Adrenal gland (tissue), 5 donors: Measurements from ENCODE around the gene PPTC7.
A peak's percentile ranks its signal among the peaks of the same experiment; 100 is the strongest.

Experiments used
- CTCF ChIP-seq, 6 experiments: fragments of 450-650 bp in 4 of 6; fragments of 200-600 bp in 2 of 6; sonication (generic) in 1 of 6; IDR thresholded peaks; 1 replicate in 5 of 6; 2 replicates in 1 of 6; pipeline versions ENCODE4 v1.5.1 to v1.8.0; 2016 to 2021; ENCODE audit warnings: antibody characterized with exemption in 6 of 6, mild to moderate bottlenecking in 2 of 6, moderate library complexity in 1 of 6
- POLR2A ChIP-seq, 2 donors: fragments of 450-650 bp; IDR thresholded peaks; one replicate each; pipeline ENCODE4 v1.6.1; 2017; ENCODE audit warnings: antibody characterized with exemption in 2 of 2, mild to moderate bottlenecking in 2 of 2, moderate library complexity in 1 of 2
- donor health status: DM: no; HTN: no; CAD: no.

GRCh38 chr12:110582276-110583136 lies 612 bp downstream of the PPTC7 start:
- peak in 1 of 6 experiments; percentile 7 for TF ChIP-seq CTCF (IDR thresholded peaks at IDR 0.05)
- peak in 1 of 2 donors; percentile 36 for TF ChIP-seq POLR2A (IDR thresholded peaks at IDR 0.05)
